GM12878 (cell line): Measurements from ENCODE around the gene SCAF8. TPM values are rescaled to one million over a fixed set of nuclear protein-coding genes. Genes with fewer than 3 reads are reported as not detected.

Experiments used
- ATAC-seq: fragments of 200-7000 bp; cut with Tn5 transposase; 3 replicates; pipeline ENCODE4 v1.9.1; 2020; ENCODE audit warnings: mild to moderate bottlenecking, moderate library complexity
- BruUV-seq: library from RNA; stranded (reverse); fragments of 400-500 nt; replicated peaks from 2 replicates; lab custom pipeline; 2021; lab: Mats Ljungman, UMichigan
- CTCF ChIA-PET: fragments of 300-600 bp; sonication (Branson Sonifier 250); formaldehyde crosslinking; extraction: SDS; loops from one replicate; lab custom pipeline; 2021; ENCODE audit warnings: inconsistent platforms; lab: Yijun Ruan, JAX
- POLR2A ChIA-PET: fragments of 350-600 bp; formaldehyde crosslinking; extraction: SDS; loops from one replicate; lab custom pipeline; 2021; ENCODE audit warnings: inconsistent platforms; lab: Charles Lee
- RAD21 ChIA-PET: fragments of 300-600 bp; sonication (Branson Sonifier 250); formaldehyde crosslinking; loops from one replicate; lab custom pipeline; 2023; ENCODE audit warnings: antibody characterized with exemption; ENCODE audit not compliant: unreplicated experiment; lab: Charles Lee
- SMC1A ChIA-PET: fragments of 300-600 bp; sonication (Branson Sonifier 250); formaldehyde crosslinking; loops from one replicate; lab custom pipeline; 2023; ENCODE audit not compliant: unreplicated experiment, uncharacterized antibody; lab: Charles Lee
- DNase-seq: peaks from one replicate; pipeline ENCODE4 v3.0.0-alpha.2; 2011; ENCODE audit warnings: low read depth, low spot score
- FAIRE-seq: peaks from 3 replicates; lab custom pipeline; 2011; peaks lifted over from hg19 to GRCh38; lab: Jason Lieb, UNC
- H2AFZ ChIP-seq: 2 replicates; pipeline ENCODE4 v1.6.0; 2011; ENCODE audit warnings: low read depth, low read length, control low read depth; ENCODE audit not compliant: control insufficient read depth
- H3K27ac ChIP-seq: 2 replicates; pipeline ENCODE4 v1.5.1; 2011; ENCODE audit warnings: control low read depth; ENCODE audit not compliant: control insufficient read depth, insufficient read depth
- H3K27me3 ChIP-seq, 2 experiments: replicated peaks in 1 of 2; 2 replicates each; pipeline versions ENCODE4 v1.6.0 to v1.6.1; 2011; ENCODE audit warnings: low read length in 1 of 2; ENCODE audit not compliant: control insufficient read depth in 2 of 2, insufficient read depth in 2 of 2
- H3K36me3 ChIP-seq, 2 experiments: 2 replicates each; pipeline ENCODE4 v1.5.1; 2011; ENCODE audit warnings: low read length in 1 of 2; ENCODE audit not compliant: control insufficient read depth in 2 of 2, insufficient read depth in 2 of 2
- H3K4me1 ChIP-seq: 2 replicates; pipeline ENCODE4 v1.6.1; 2011; ENCODE audit warnings: mild to moderate bottlenecking, low read length, moderate library complexity, mixed read lengths; ENCODE audit not compliant: control insufficient read depth, insufficient read depth
- H3K4me2 ChIP-seq: 2 replicates; pipeline ENCODE4 v1.6.0; 2011; ENCODE audit warnings: control low read depth; ENCODE audit not compliant: control insufficient read depth, insufficient read depth
- H3K4me3 ChIP-seq: fragments of 200-600 bp; sonication (generic); 2 replicates; pipeline ENCODE4 v1.5.1; 2016
- H3K79me2 ChIP-seq: 2 replicates; pipeline ENCODE4 v1.6.0; 2011; ENCODE audit warnings: low read length; ENCODE audit not compliant: control insufficient read depth, insufficient read depth
- H3K9ac ChIP-seq: 2 replicates; pipeline ENCODE4 v1.8.0; 2011; ENCODE audit warnings: low read length, control low read depth, mixed read lengths; ENCODE audit not compliant: control insufficient read depth, insufficient read depth
- H3K9me3 ChIP-seq: replicated peaks from 3 replicates; pipeline ENCODE4 v1.5.1; 2011; ENCODE audit warnings: mild to moderate bottlenecking, low read length; ENCODE audit not compliant: control insufficient read depth, insufficient read depth
- H4K20me1 ChIP-seq: 2 replicates; pipeline ENCODE4 v1.6.0; 2011; ENCODE audit not compliant: control insufficient read depth, insufficient read depth
- BCL11A ChIP-seq: IDR thresholded peaks from 2 replicates; pipeline ENCODE4 v1.6.1; 2011; ENCODE audit warnings: low read depth, low read length
- CBX5 ChIP-seq: sonication (generic); IDR thresholded peaks from 2 replicates; pipeline ENCODE4 v1.6.1; 2016; ENCODE audit warnings: low read depth, moderate library complexity, mild to moderate bottlenecking, inconsistent platforms
- E4F1 ChIP-seq: fragments of 450-650 bp; IDR thresholded peaks from 2 replicates; pipeline ENCODE4 v1.6.1; 2018; ENCODE audit warnings: borderline replicate concordance, mild to moderate bottlenecking; ENCODE audit not compliant: partially characterized antibody
- ETV6 ChIP-seq, 2 experiments: fragments of 450-650 bp in 1 of 2; IDR thresholded peaks in 1 of 2; conservative IDR thresholded peaks in 1 of 2; 2 replicates each; pipeline ENCODE4 v1.6.1; 2014; ENCODE audit warnings: antibody characterized with exemption in 1 of 2, borderline replicate concordance in 1 of 2, low read depth in 1 of 2, mild to moderate bottlenecking in 1 of 2, moderate library complexity in 1 of 2
- IKZF2 ChIP-seq, 2 experiments: fragments of 450-650 bp; IDR thresholded peaks; 2 replicates each; pipeline ENCODE4 v1.6.1; 2017; ENCODE audit warnings: mild to moderate bottlenecking in 2 of 2, moderate library complexity in 2 of 2
- IRF4 ChIP-seq: IDR thresholded peaks from 2 replicates; pipeline ENCODE4 v1.6.1; 2011; ENCODE audit warnings: low read depth, low read length
- NR2C1 ChIP-seq: fragments of 450-650 bp; IDR thresholded peaks from 2 replicates; pipeline ENCODE4 v1.6.1; 2017; ENCODE audit warnings: antibody characterized with exemption, mild to moderate bottlenecking, moderate library complexity
- POLR2AphosphoS2 ChIP-seq: IDR thresholded peaks from 2 replicates; pipeline ENCODE4 v1.6.1; 2011; ENCODE audit warnings: low read depth, mild to moderate bottlenecking, low read length, improper control_type of control experiment, moderate library complexity
- RBBP5 ChIP-seq: fragments of 200-600 bp; sonication (generic); conservative IDR thresholded peaks from 2 replicates; pipeline ENCODE4 v1.6.1; 2016
- TBL1XR1 ChIP-seq: IDR thresholded peaks from 2 replicates; pipeline ENCODE4 v1.6.1; 2012; ENCODE audit warnings: low read depth, low read length, improper control_type of control experiment
- TCF3 ChIP-seq: IDR thresholded peaks from 2 replicates; pipeline ENCODE4 v1.6.1; 2012; ENCODE audit warnings: low read depth, mild to moderate bottlenecking, low read length, borderline replicate concordance; ENCODE audit not compliant: insufficient read depth
- ZBTB4 ChIP-seq: fragments of 450-650 bp; formaldehyde crosslinking; IDR thresholded peaks from 2 replicates; pipeline ENCODE4 v1.4.0; 2022; ENCODE audit warnings: mild to moderate bottlenecking, moderate library complexity
- ZNF207 ChIP-seq: fragments of 450-650 bp; IDR thresholded peaks from 2 replicates; pipeline ENCODE4 v1.6.1; 2014; ENCODE audit warnings: antibody characterized with exemption, mild to moderate bottlenecking, borderline replicate concordance
- ZNF687 ChIP-seq: fragments of 450-650 bp; IDR thresholded peaks from 2 replicates; pipeline ENCODE4 v1.6.1; 2017; ENCODE audit warnings: mild to moderate bottlenecking, moderate library complexity
- ZSCAN29 ChIP-seq: fragments of 450-650 bp; IDR thresholded peaks from 2 replicates; pipeline ENCODE4 v1.6.1; 2017; ENCODE audit warnings: mild to moderate bottlenecking, moderate library complexity
- WGBS: methylation state at CpG from one replicate; pipeline ENCODE4 v1.1.6; 2016; ENCODE audit warnings: low lambda C conversion rate; ENCODE audit not compliant: insufficient replicate concordance, insufficient coverage; ENCODE audit errors: missing lambda C conversion rate; 5-methylcytosine and 5-hydroxymethylcytosine counted together
- in situ Hi-C: fragments of 300-500 bp; cut with MboI; formaldehyde crosslinking; loops from 9 replicates; pipeline ENCODE4 v1.14.3; 2018; ENCODE audit warnings: mixed read lengths
- intact Hi-C: fragments of 100-400 bp; cut with micrococcal nuclease; formaldehyde crosslinking; loops from one replicate; pipeline ENCODE4 v1.14.2; 2022; ENCODE audit not compliant: unreplicated experiment
- polyA plus RNA-seq, 11 experiments: library from polyadenylated mRNA; depleted of rRNA in 4 of 11; unstranded in 6 of 11; stranded (reverse) in 5 of 11; fragments of >200 nt; fragmentation: Nextera tagmentation in 4 of 11; fragmentation: Illumina TruSeq in 1 of 11; extraction: Ambion mirVana in 4 of 11; extraction: Trizol in 1 of 11; gene quantifications; 1 replicate in 1 of 11; 2 replicates in 10 of 11; pipeline versions ENCODE4 v1.2.1 to v1.2.3, GENCODE V29; 2011 to 2016; ENCODE audit warnings: inconsistent platforms in 2 of 11, missing spikeins in 2 of 11, low read depth in 1 of 11
- total RNA-seq, 4 experiments: library from RNA; depleted of rRNA in 3 of 4; stranded (reverse); fragments of >200 nt in 3 of 4; fragmentation: Illumina TruSeq in 1 of 4; extraction: Trizol in 1 of 4; gene quantifications; 2 replicates each; pipeline versions ENCODE4 v1.2.1 to v1.2.3, GENCODE V29; 2013 to 2021

SCAF8 gene
- total and polyA plus RNA-seq, 10 of the 15 experiments (the other 5 are each of a cell fraction or from before 2014, with no cell fraction given), result 8.1 to 28.8 (median 15.9) TPM

- no peak overlapping the region for H3K4me2 ChIP-seq
- no peaks in the 10 kb centered on the region for H4K20me1 ChIP-seq
- ATAC-seq, result no peak
Measured at GRCh38 chr6:154715446-154715845, 17.8 kb upstream of the SCAF8 start.

More at GRCh38 chr6:154715446-154715845, 17.8 kb upstream of the SCAF8 start:
- BruUV-seq, result no TSS peak
- Histone ChIP-seq H3K4me1 (no peaks in the 10 kb centered on the region; the same call in 1 of the 2 replicates), H3K27me3 (no peaks in the 10 kb centered on the region), H3K9ac (no peak overlapping the region), H3K79me2 (no peaks in the 10 kb centered on the region), H2AFZ (no peak overlapping the region), H3K9me3 (peaks cover 5% of the 10 kb centered on the region), H3K4me3 (no peak overlapping the region), H3K36me3 (no peaks in the 10 kb centered on the region), H3K27ac (no peak overlapping the region)
- TF ChIP-seq ZBTB4 (CRISPR knock-in tag) (no peak), TCF3 (no peak), ETV6 (conservative IDR thresholded peaks at IDR 0.05 in 1 of 2, IDR thresholded peaks at IDR 0.05 in 1 of 2; ENCODE audit: borderline replicate concordance in 1 of 2, low read depth in 1 of 2) (no peak), IRF4 (no peak), E4F1 (no peak), BCL11A (no peak), CBX5 (no peak), ZNF207 (no peak), ZNF687 (no peak), ZSCAN29 (no peak), RBBP5 (no peak), NR2C1 (no peak), POLR2AphosphoS2 (no peak), TBL1XR1 (no peak), IKZF2 (IDR thresholded peaks at IDR 0.05) (no peak)
- DNase-seq, result no peak
- WGBS, result 0% methylated on average over 1 of the region's 1 CpG
- RAD21 ChIA-PET, result interaction anchor here (0.9 kb wide), 1 partner anchor 23 kb away, joined by 3 read pairs; no protein-coding TSS in a partner anchor
- CTCF ChIA-PET, result interaction anchor here (0.7 to 1.5 kb wide), 2 partner anchors 10 to 101 kb away, joined by 4 read pairs; no protein-coding TSS in a partner anchor
- intact Hi-C loops (no loop called here), in situ Hi-C loops (no loop called here)
- SMC1A ChIA-PET, result interaction anchor here (1.4 to 1.5 kb wide), 2 partner anchors 31 to 40 kb away, joined by 5 read pairs; no protein-coding TSS in a partner anchor
- FAIRE-seq, result no peak
- POLR2A ChIA-PET, result interaction anchor here (0.6 kb wide), 1 partner anchor 583 kb away, joined by 4 read pairs; no protein-coding TSS in a partner anchor
